H9 (cell line): ENCODE measurements around the gene STX7. TPM values are rescaled to one million over a fixed set of nuclear protein-coding genes. Genes with fewer than 3 reads are reported as not detected.

ENCODE experiments used
- DNase-seq: peaks from one replicate; pipeline ENCODE4 v3.0.0-alpha.2; 2017
- H2AFZ ChIP-seq: one replicate; pipeline ENCODE4 v1.6.1; 2013; ENCODE audit warnings: mild to moderate bottlenecking, low read length, control low read depth, moderate library complexity
- H2AK5ac ChIP-seq: 2 replicates; pipeline ENCODE4 v1.6.1; 2013; ENCODE audit warnings: low read length, control low read depth, mixed read lengths; ENCODE audit not compliant: insufficient read length
- H2BK120ac ChIP-seq: one replicate; pipeline ENCODE4 v1.6.1; 2013; ENCODE audit warnings: low read depth, mild to moderate bottlenecking, low read length, control low read depth, inconsistent platforms; ENCODE audit not compliant: poor library complexity, severe bottlenecking
- H2BK12ac ChIP-seq: 2 replicates; pipeline ENCODE4 v1.6.1; 2013; ENCODE audit warnings: low read length, control low read depth, mixed read lengths, low read depth; ENCODE audit not compliant: insufficient read length
- H2BK15ac ChIP-seq: 2 replicates; pipeline ENCODE4 v1.6.1; 2013; ENCODE audit warnings: low read depth, low read length, control low read depth
- H2BK20ac ChIP-seq: one replicate; pipeline ENCODE4 v1.6.1; 2013; ENCODE audit warnings: low read depth, mild to moderate bottlenecking, low read length, control low read depth, inconsistent platforms; ENCODE audit not compliant: poor library complexity, severe bottlenecking
- H2BK5ac ChIP-seq: 2 replicates; pipeline ENCODE4 v1.6.1; 2013; ENCODE audit warnings: low read length, control low read depth, mixed read lengths; ENCODE audit not compliant: insufficient read length
- H3K14ac ChIP-seq: 2 replicates; pipeline ENCODE4 v1.6.1; 2013; ENCODE audit warnings: low read length, control low read depth; ENCODE audit not compliant: insufficient read depth
- H3K18ac ChIP-seq: 2 replicates; pipeline ENCODE4 v1.6.1; 2013; ENCODE audit warnings: low read depth, mild to moderate bottlenecking, mixed read lengths, low read length, control low read depth; ENCODE audit not compliant: insufficient read length
- H3K23ac ChIP-seq: 2 replicates; pipeline ENCODE4 v1.6.1; 2013; ENCODE audit warnings: low read length, control low read depth, mixed read lengths, low read depth; ENCODE audit not compliant: insufficient read length
- H3K23me2 ChIP-seq: 2 replicates; pipeline ENCODE4 v1.6.1; 2013; ENCODE audit warnings: low read depth, mild to moderate bottlenecking, mixed read lengths, low read length, control low read depth; ENCODE audit not compliant: insufficient read length, poor library complexity, severe bottlenecking
- H3K27ac ChIP-seq: 2 replicates; pipeline ENCODE4 v1.5.1; 2013; ENCODE audit warnings: low read length, control low read depth, mixed read lengths, low read depth; ENCODE audit not compliant: insufficient read length
- H3K27me3 ChIP-seq: 2 replicates; pipeline ENCODE4 v1.6.1; 2013; ENCODE audit warnings: low read length, control low read depth, inconsistent platforms; ENCODE audit not compliant: insufficient read depth
- H3K4ac ChIP-seq: 2 replicates; pipeline ENCODE4 v1.6.1; 2013; ENCODE audit warnings: low read depth, mild to moderate bottlenecking, control low read depth, inconsistent platforms, low read length, moderate library complexity
- H3K4me1 ChIP-seq: 2 replicates; pipeline ENCODE4 v1.6.1; 2013; ENCODE audit warnings: low read length, control low read depth, inconsistent platforms; ENCODE audit not compliant: insufficient read depth
- H3K4me2 ChIP-seq: 2 replicates; pipeline ENCODE4 v1.6.1; 2013; ENCODE audit warnings: low read length, control low read depth, mixed read lengths; ENCODE audit not compliant: insufficient read length, insufficient read depth
- H3K56ac ChIP-seq: 2 replicates; pipeline ENCODE4 v1.6.1; 2013; ENCODE audit warnings: low read depth, mild to moderate bottlenecking, mixed read lengths, low read length, control low read depth; ENCODE audit not compliant: insufficient read length
- H3K79me1 ChIP-seq: 2 replicates; pipeline ENCODE4 v1.6.1; 2013; ENCODE audit warnings: low read depth, mild to moderate bottlenecking, moderate library complexity, low read length, control low read depth, inconsistent platforms; ENCODE audit not compliant: insufficient read depth, poor library complexity, severe bottlenecking
- H3K79me2 ChIP-seq: 2 replicates; pipeline ENCODE4 v1.6.1; 2013; ENCODE audit warnings: low read length, control low read depth, inconsistent platforms; ENCODE audit not compliant: insufficient read depth
- H3K9ac ChIP-seq: 2 replicates; pipeline ENCODE4 v1.6.1; 2013; ENCODE audit warnings: low read length, control low read depth, mixed read lengths; ENCODE audit not compliant: insufficient read length; ENCODE audit errors: extremely low read depth
- H3K9me3 ChIP-seq: one replicate; pipeline ENCODE4 v1.6.1; 2013; ENCODE audit warnings: low read depth, low read length, inconsistent platforms; ENCODE audit not compliant: control insufficient read depth
- H3T11ph ChIP-seq: one replicate; pipeline ENCODE4 v1.6.1; 2013; ENCODE audit warnings: mild to moderate bottlenecking, low read length, control low read depth, inconsistent platforms
- H4K20me1 ChIP-seq: one replicate; pipeline ENCODE4 v1.6.1; 2013; ENCODE audit not compliant: control insufficient read depth, insufficient read length, insufficient read depth
- H4K5ac ChIP-seq: 2 replicates; pipeline ENCODE4 v1.6.1; 2013; ENCODE audit warnings: low read depth, mild to moderate bottlenecking, mixed read lengths, low read length, control low read depth; ENCODE audit not compliant: insufficient read length
- H4K8ac ChIP-seq: replicated peaks from 2 replicates; pipeline ENCODE4 v1.6.1; 2013; ENCODE audit warnings: low read length, control low read depth, mixed read lengths, low read depth; ENCODE audit not compliant: insufficient read length
- H4K91ac ChIP-seq: 2 replicates; pipeline ENCODE4 v1.6.1; 2013; ENCODE audit warnings: low read depth, mild to moderate bottlenecking, moderate library complexity, mixed read lengths, low read length, control low read depth; ENCODE audit not compliant: insufficient read length
- H3K27ac Mint-ChIP-seq, 3 experiments: 2 replicates in 2 of 3; 3 replicates in 1 of 3; pipeline ENCODE4 v1.8.0; 2020 to 2021; ENCODE audit warnings: mixed read lengths in 3 of 3, mild to moderate bottlenecking in 1 of 3, moderate library complexity in 1 of 3
- H3K27me3 Mint-ChIP-seq: 2 replicates; pipeline ENCODE4 v1.8.0; 2021; ENCODE audit warnings: low read depth, mild to moderate bottlenecking, moderate library complexity, mixed read lengths
- H3K36me3 Mint-ChIP-seq, 3 experiments: 2 replicates in 2 of 3; 3 replicates in 1 of 3; pipeline ENCODE4 v1.8.0; 2020 to 2021; ENCODE audit warnings: low read depth in 3 of 3, mixed read lengths in 3 of 3; ENCODE audit not compliant: insufficient read depth in 1 of 3
- H3K4me1 Mint-ChIP-seq, 2 experiments: 2 replicates each; pipeline ENCODE4 v1.8.0; 2020; ENCODE audit warnings: mixed read lengths in 2 of 2
- H3K4me3 Mint-ChIP-seq, 2 experiments: 2 replicates in 1 of 2; 3 replicates in 1 of 2; pipeline ENCODE4 v1.8.0; 2020 to 2021; ENCODE audit warnings: mild to moderate bottlenecking in 2 of 2, mixed read lengths in 2 of 2, moderate library complexity in 1 of 2
- H3K9me3 Mint-ChIP-seq, 2 experiments: 2 replicates in 1 of 2; 3 replicates in 1 of 2; pipeline ENCODE4 v1.8.0; 2020; ENCODE audit warnings: mild to moderate bottlenecking in 2 of 2, mixed read lengths in 2 of 2, moderate library complexity in 1 of 2
- WGBS: extraction: QIAGEN DNeasy Blood & Tissue Kit; methylation state at CpG from one replicate; pipeline ENCODE4 v1.1.7; 2013; ENCODE audit warnings: missing lambda C conversion rate, low lambda C conversion rate, mixed read lengths; ENCODE audit not compliant: insufficient read length; ENCODE audit errors: extremely low coverage; 5-methylcytosine and 5-hydroxymethylcytosine counted together
- total RNA-seq: library from RNA; stranded (reverse); gene quantifications from 2 replicates; pipeline ENCODE4 v1.2.1, GENCODE V29; 2021
- TF ChIP-seq, protein P1 (sequence below): fragments of 200-600 bp; sonication (generic); conservative IDR thresholded peaks from 3 replicates; pipeline ENCODE4 v1.8.0; 2021; ENCODE audit warnings: antibody characterized with exemption, mild to moderate bottlenecking

The STX7 gene
- total RNA-seq, 1 experiment from 2014 or later: 30.0 TPM

DNA sequence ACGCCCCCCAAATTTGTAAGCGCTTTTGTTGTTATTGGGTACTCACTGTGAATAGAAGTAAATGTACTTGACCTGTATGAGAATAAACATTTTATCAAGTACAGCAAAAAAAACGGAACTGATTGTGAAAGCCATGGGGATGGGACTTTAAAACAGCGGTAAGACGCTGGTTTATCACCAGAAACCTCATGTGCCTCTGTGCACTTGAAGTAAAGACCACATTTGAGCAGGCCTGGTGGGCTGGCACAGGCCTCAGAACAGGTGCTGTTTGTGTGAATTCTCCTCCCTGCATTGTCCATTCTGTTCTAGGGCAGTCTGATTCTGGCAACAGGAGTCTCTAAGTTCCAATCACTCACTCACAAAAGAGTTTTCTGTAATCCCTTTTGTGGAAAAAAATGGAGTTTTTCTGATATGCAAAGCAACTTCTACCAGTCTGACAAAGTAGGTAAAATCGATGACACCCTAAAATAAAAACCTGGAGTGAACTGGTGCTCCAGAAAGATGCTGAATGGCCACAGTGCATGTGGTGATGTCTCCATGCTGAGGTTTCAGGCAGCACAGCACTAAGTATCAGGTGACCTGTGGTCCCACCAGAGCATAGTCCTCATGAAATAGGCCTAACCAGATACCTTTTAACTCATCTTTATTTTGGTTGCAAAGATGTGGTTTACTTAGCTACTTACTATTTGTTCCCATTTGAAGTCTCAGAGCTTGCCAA lies 53.9 kb downstream of the STX7 start:
- H3K18ac ChIP-seq: no peak overlapping the region
- H3K4ac ChIP-seq: no peak overlapping the region
- H3K4me3 Mint-ChIP-seq: no peak overlapping the region
- H2AK5ac ChIP-seq: no peak overlapping the region
- H3K79me1 ChIP-seq: no peaks in the 10 kb centered on the region
- no peak overlapping the region for H3T11ph ChIP-seq
- no peak overlapping the region for H3K14ac ChIP-seq
- H3K27ac ChIP-seq: no peak overlapping the region
- no peaks in the 10 kb centered on the region for H4K20me1 ChIP-seq
- H3K9me3 ChIP-seq: no peaks in the 10 kb centered on the region
- no peak overlapping the region for H4K8ac ChIP-seq
- H3K36me3 Mint-ChIP-seq: peaks cover 0 to 31% (median 29%) of the 10 kb centered on the region in 3 experiments; a peak in 5 of 7 replicates
- no peaks in the 10 kb centered on the region for H3K79me2 ChIP-seq
- H3K4me2 ChIP-seq: no peak overlapping the region
- no peaks in the 10 kb centered on the region for H3K27me3 Mint-ChIP-seq
- no peaks in the 10 kb centered on the region for H3K23me2 ChIP-seq
- no peak overlapping the region for H3K23ac ChIP-seq
- H2BK5ac ChIP-seq: no peak overlapping the region
- H4K91ac ChIP-seq: no peak overlapping the region
- no peak for DNase-seq
- no peak overlapping the region for H2AFZ ChIP-seq
- H2BK15ac ChIP-seq: no peak overlapping the region
- no peak overlapping the region for H3K27ac Mint-ChIP-seq
- H3K9ac ChIP-seq: no peak overlapping the region
- H3K4me1 ChIP-seq: no peaks in the 10 kb centered on the region
- H3K56ac ChIP-seq: no peak overlapping the region
- no peak overlapping the region for H2BK12ac ChIP-seq
- no peak overlapping the region for H4K5ac ChIP-seq
- no peaks in the 10 kb centered on the region for H3K4me1 Mint-ChIP-seq
- H3K9me3 Mint-ChIP-seq: no peaks in the 10 kb centered on the region
- TF ChIP-seq, protein P1, sequence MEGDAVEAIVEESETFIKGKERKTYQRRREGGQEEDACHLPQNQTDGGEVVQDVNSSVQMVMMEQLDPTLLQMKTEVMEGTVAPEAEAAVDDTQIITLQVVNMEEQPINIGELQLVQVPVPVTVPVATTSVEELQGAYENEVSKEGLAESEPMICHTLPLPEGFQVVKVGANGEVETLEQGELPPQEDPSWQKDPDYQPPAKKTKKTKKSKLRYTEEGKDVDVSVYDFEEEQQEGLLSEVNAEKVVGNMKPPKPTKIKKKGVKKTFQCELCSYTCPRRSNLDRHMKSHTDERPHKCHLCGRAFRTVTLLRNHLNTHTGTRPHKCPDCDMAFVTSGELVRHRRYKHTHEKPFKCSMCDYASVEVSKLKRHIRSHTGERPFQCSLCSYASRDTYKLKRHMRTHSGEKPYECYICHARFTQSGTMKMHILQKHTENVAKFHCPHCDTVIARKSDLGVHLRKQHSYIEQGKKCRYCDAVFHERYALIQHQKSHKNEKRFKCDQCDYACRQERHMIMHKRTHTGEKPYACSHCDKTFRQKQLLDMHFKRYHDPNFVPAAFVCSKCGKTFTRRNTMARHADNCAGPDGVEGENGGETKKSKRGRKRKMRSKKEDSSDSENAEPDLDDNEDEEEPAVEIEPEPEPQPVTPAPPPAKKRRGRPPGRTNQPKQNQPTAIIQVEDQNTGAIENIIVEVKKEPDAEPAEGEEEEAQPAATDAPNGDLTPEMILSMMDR: no peak
- H2BK120ac ChIP-seq: no peak overlapping the region
- H3K27me3 ChIP-seq: no peaks in the 10 kb centered on the region
- no peak overlapping the region for H2BK20ac ChIP-seq
- no CpG with 5 or more reads among the region's 6 CpGs for WGBS
